Uterus (tissue), 2 donors: ENCODE measurements around the gene MT1B.

ENCODE experiments used
- POLR2A ChIP-seq, 2 donors: fragments of 450-650 bp; IDR thresholded peaks; one replicate each; pipeline ENCODE4 v1.6.1; 2016; ENCODE audit warnings: antibody characterized with exemption in 2 of 2, mild to moderate bottlenecking in 1 of 2, moderate library complexity in 1 of 2
- TF ChIP-seq, protein P1 (sequence below), 4 experiments: fragments of 200-600 bp in 2 of 4; fragments of 450-650 bp in 2 of 4; sonication (generic) in 2 of 4; IDR thresholded peaks; one replicate each; pipeline ENCODE4 v1.5.1; 2016 to 2019; ENCODE audit warnings: antibody characterized with exemption in 4 of 4, mild to moderate bottlenecking in 2 of 4, moderate library complexity in 1 of 4

DNA sequence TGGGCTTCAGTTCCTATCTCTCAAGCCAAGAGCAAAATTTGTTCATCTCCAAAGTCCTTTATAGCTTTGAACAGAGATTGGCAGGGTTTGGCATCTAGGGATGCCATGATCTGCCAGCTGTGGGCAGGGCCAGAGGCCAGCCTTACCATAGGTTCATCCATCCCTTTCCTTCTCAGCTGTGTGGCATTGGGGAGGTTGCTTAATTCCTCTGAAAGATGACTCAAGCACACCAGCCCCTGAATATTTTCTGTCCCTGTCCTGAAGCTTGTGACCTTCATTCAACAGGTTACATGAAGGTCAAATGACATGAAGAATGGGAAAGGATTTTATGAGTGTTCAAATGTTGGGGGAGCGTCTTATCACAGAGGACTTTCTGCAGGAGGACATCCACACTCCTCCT, 12.8 kb downstream of the MT1B start:
- no peak for TF ChIP-seq POLR2A (IDR thresholded peaks at IDR 0.05)
- TF ChIP-seq, protein P1, sequence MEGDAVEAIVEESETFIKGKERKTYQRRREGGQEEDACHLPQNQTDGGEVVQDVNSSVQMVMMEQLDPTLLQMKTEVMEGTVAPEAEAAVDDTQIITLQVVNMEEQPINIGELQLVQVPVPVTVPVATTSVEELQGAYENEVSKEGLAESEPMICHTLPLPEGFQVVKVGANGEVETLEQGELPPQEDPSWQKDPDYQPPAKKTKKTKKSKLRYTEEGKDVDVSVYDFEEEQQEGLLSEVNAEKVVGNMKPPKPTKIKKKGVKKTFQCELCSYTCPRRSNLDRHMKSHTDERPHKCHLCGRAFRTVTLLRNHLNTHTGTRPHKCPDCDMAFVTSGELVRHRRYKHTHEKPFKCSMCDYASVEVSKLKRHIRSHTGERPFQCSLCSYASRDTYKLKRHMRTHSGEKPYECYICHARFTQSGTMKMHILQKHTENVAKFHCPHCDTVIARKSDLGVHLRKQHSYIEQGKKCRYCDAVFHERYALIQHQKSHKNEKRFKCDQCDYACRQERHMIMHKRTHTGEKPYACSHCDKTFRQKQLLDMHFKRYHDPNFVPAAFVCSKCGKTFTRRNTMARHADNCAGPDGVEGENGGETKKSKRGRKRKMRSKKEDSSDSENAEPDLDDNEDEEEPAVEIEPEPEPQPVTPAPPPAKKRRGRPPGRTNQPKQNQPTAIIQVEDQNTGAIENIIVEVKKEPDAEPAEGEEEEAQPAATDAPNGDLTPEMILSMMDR (IDR thresholded peaks at IDR 0.05): no peak
